CD14-positive monocyte (primary cell): ENCODE data around the gene KCNQ1. TPM values are rescaled to one million over a fixed set of nuclear protein-coding genes. Genes with fewer than 3 reads are reported as not detected.

Source experiments
- DNase-seq, 3 donors: peaks; one replicate each; pipeline ENCODE4 v3.0.0-alpha.2; 2011 to 2022
- H2AFZ ChIP-seq: 2 replicates; pipeline ENCODE4 v1.6.0; 2012; ENCODE audit warnings: mild to moderate bottlenecking, low read depth, low read length, inconsistent platforms; ENCODE audit not compliant: insufficient read depth, poor library complexity, severe bottlenecking
- H3K27ac ChIP-seq, 2 donors: 1 replicate in 1 of 2; 2 replicates in 1 of 2; pipeline ENCODE4 v1.5.1; 2012 to 2013; ENCODE audit warnings: low read length in 2 of 2, control low read depth in 1 of 2, inconsistent platforms in 1 of 2, low read depth in 1 of 2, mild to moderate bottlenecking in 1 of 2
- H3K27me3 ChIP-seq, 2 donors: one replicate each; pipeline versions ENCODE4 v1.6.0 to v1.6.1; 2011 to 2013; ENCODE audit warnings: low read length in 2 of 2; ENCODE audit not compliant: control insufficient read depth in 2 of 2, insufficient read depth in 2 of 2
- H3K36me3 ChIP-seq, 2 donors: replicated peaks in 1 of 2; 1 replicate in 1 of 2; 2 replicates in 1 of 2; pipeline versions ENCODE4 v1.5.1 to v1.6.1; 2012 to 2013; ENCODE audit warnings: low read length in 2 of 2, control low read depth in 1 of 2, inconsistent platforms in 1 of 2, mild to moderate bottlenecking in 1 of 2; ENCODE audit not compliant: insufficient read depth in 2 of 2, control insufficient read depth in 1 of 2
- H3K4me1 ChIP-seq, 2 donors: 1 replicate in 1 of 2; 2 replicates in 1 of 2; pipeline versions ENCODE4 v1.5.1 to v1.6.1; 2012 to 2013; ENCODE audit warnings: low read length in 2 of 2, control low read depth in 1 of 2, inconsistent platforms in 1 of 2, mild to moderate bottlenecking in 1 of 2, moderate library complexity in 1 of 2; ENCODE audit not compliant: insufficient read depth in 2 of 2, control insufficient read depth in 1 of 2
- H3K4me2 ChIP-seq: replicated peaks from 2 replicates; pipeline ENCODE3; 2012; ENCODE audit warnings: low read length, moderate library complexity, mild to moderate bottlenecking; ENCODE audit not compliant: poor library complexity, severe bottlenecking; ENCODE audit errors: extremely low read depth
- H3K4me3 ChIP-seq, 3 experiments: fragments of 200-600 bp in 1 of 3; sonication (generic) in 1 of 3; replicated peaks in 1 of 3; 1 replicate in 2 of 3; 2 replicates in 1 of 3; pipeline ENCODE4 v1.5.1; 2011 to 2013; ENCODE audit warnings: low read length in 3 of 3, mild to moderate bottlenecking in 3 of 3, control low read depth in 2 of 3, low read depth in 2 of 3, inconsistent platforms in 1 of 3, moderate library complexity in 1 of 3
- H3K79me2 ChIP-seq: 2 replicates; pipeline ENCODE4 v1.6.0; 2012; ENCODE audit warnings: mild to moderate bottlenecking, control low read depth, inconsistent platforms, low read length, moderate library complexity; ENCODE audit not compliant: insufficient read depth
- H3K9ac ChIP-seq: 2 replicates; pipeline ENCODE4 v1.6.0; 2017; ENCODE audit warnings: low read length, mild to moderate bottlenecking; ENCODE audit not compliant: insufficient read depth, poor library complexity, severe bottlenecking
- H3K9me3 ChIP-seq, 2 donors: replicated peaks in 1 of 2; 1 replicate in 1 of 2; 2 replicates in 1 of 2; pipeline versions ENCODE4 v1.5.1 to v1.6.1; 2012 to 2013; ENCODE audit warnings: low read length in 2 of 2, control low read depth in 1 of 2; ENCODE audit not compliant: control insufficient read depth in 1 of 2, insufficient read depth in 1 of 2
- H4K20me1 ChIP-seq: 2 replicates; pipeline ENCODE4 v1.6.0; 2012; ENCODE audit warnings: mild to moderate bottlenecking, low read length, control low read depth, moderate library complexity; ENCODE audit not compliant: insufficient read depth
- H3K27ac Mint-ChIP-seq, 7 donors: one replicate each; pipeline ENCODE4 v1.8.0; 2020; ENCODE audit warnings: mild to moderate bottlenecking in 7 of 7, mixed read lengths in 7 of 7, moderate library complexity in 6 of 7, inconsistent platforms in 2 of 7
- H3K27me3 Mint-ChIP-seq, 3 donors: one replicate each; pipeline ENCODE4 v1.8.0; 2021 to 2022; ENCODE audit warnings: low read depth in 3 of 3, mild to moderate bottlenecking in 3 of 3, mixed read lengths in 3 of 3, moderate library complexity in 3 of 3, inconsistent platforms in 1 of 3
- H3K36me3 Mint-ChIP-seq, 2 donors: one replicate each; pipeline ENCODE4 v1.8.0; 2020; ENCODE audit warnings: mixed read lengths in 2 of 2, inconsistent platforms in 1 of 2, mild to moderate bottlenecking in 1 of 2
- H3K4me1 Mint-ChIP-seq: one replicate; pipeline ENCODE4 v1.8.0; 2020; ENCODE audit warnings: mild to moderate bottlenecking, mixed read lengths
- H3K4me3 Mint-ChIP-seq, 2 donors: one replicate each; pipeline ENCODE4 v1.8.0; 2020; ENCODE audit warnings: mild to moderate bottlenecking in 2 of 2, mixed read lengths in 2 of 2, moderate library complexity in 1 of 2
- H3K9me3 Mint-ChIP-seq, 7 donors: one replicate each; pipeline ENCODE4 v1.8.0; 2020 to 2022; ENCODE audit warnings: mixed read lengths in 7 of 7, mild to moderate bottlenecking in 6 of 7, moderate library complexity in 6 of 7, inconsistent platforms in 2 of 7
- CTCF ChIP-seq: fragments of 200-600 bp; IDR thresholded peaks from one replicate; pipeline ENCODE4 v1.8.0; 2022; ENCODE audit warnings: antibody characterized with exemption, mild to moderate bottlenecking
- WGBS: methylation state at CpG from one replicate; pipeline ENCODE4 v1.1.5; 2013; ENCODE audit warnings: missing lambda C conversion rate; ENCODE audit not compliant: insufficient coverage; 5-methylcytosine and 5-hydroxymethylcytosine counted together
- intact Hi-C, 2 donors: fragments of 100-400 bp; cut with micrococcal nuclease; formaldehyde crosslinking; loops; one replicate each; pipeline versions ENCODE4 v1.15.0 to v1.15.1; 2023
- polyA plus RNA-seq, 3 donors: library from polyadenylated mRNA; depleted of rRNA in 1 of 3; unstranded in 2 of 3; stranded (reverse) in 1 of 3; fragments of 300-500 nt in 2 of 3; fragments of >200 nt in 1 of 3; fragmentation: Illumina TruSeq in 2 of 3; gene quantifications; 1 replicate in 2 of 3; 2 replicates in 1 of 3; pipeline ENCODE4 v1.2.3, GENCODE V29; 2012 to 2021

KCNQ1 gene
- polyA plus RNA-seq, 3 donors: 14.9 to 31.8 (median 21.6) TPM

GRCh38 chr11:2472428-2473186 is 27.8 kb downstream of the KCNQ1 start:
- Histone ChIP-seq H4K20me1 (peaks cover 91% of the 10 kb centered on the region), H3K4me3 (no peak overlapping the region), H3K79me2 (peaks cover 63% of the 10 kb centered on the region), H3K4me1 (peaks cover 20 to 29% of the 10 kb centered on the region in 2 donors), H3K27me3 (no peaks in the 10 kb centered on the region), H3K9ac (no peak overlapping the region), H3K9me3 (no peaks in the 10 kb centered on the region), H3K4me2 (no peak overlapping the region), H2AFZ (no peak overlapping the region), H3K27ac (no peak overlapping the region), H3K36me3 (peaks cover 6 to 8% of the 10 kb centered on the region in 2 donors)
- Mint-ChIP-seq H3K36me3 (peaks cover 42 to 51% of the 10 kb centered on the region in 2 donors), H3K27ac (no peak overlapping the region), H3K4me3 (no peak overlapping the region), H3K4me1 (peaks cover 49% of the 10 kb centered on the region), H3K9me3 (peaks cover under 1 to 9% (median 5%) of the 10 kb centered on the region in 7 donors), H3K27me3 (peaks cover 6 to 13% (median 8%) of the 10 kb centered on the region in 3 donors)
- DNase-seq: no peak
- intact Hi-C loops: no loop called here
- WGBS: 89% methylated on average over 6 of the region's 8 CpGs
- TF ChIP-seq CTCF: no peak

GRCh38 chr11:2473361-2474058 is 28.7 kb downstream of the KCNQ1 start:
- H3K27me3 ChIP-seq: no peaks in the 10 kb centered on the region
- H3K4me1 ChIP-seq: peaks cover 11 to 20% of the 10 kb centered on the region in 2 donors
- H4K20me1 ChIP-seq: peaks cover 88% of the 10 kb centered on the region
- H3K79me2 ChIP-seq: peaks cover 60% of the 10 kb centered on the region
- Mint-ChIP-seq H3K27me3 (peaks cover 6 to 11% (median 8%) of the 10 kb centered on the region in 3 donors), H3K36me3 (peaks cover 50 to 60% of the 10 kb centered on the region in 2 donors), H3K4me1 (peaks cover 40% of the 10 kb centered on the region), H3K4me3 (no peak overlapping the region), H3K9me3 (peaks cover 8 to 15% (median 13%) of the 10 kb centered on the region in 7 donors), H3K27ac (peak overlapping the region in 1 of 7 donors; percentile 3)
- no peak overlapping the region for H2AFZ ChIP-seq
- H3K4me2 ChIP-seq: no peak overlapping the region
- over 99% methylated on average over 20 of the region's 27 CpGs for WGBS
- no peak overlapping the region for H3K4me3 ChIP-seq
- H3K9ac ChIP-seq: no peak overlapping the region
- peaks cover 8 to 16% of the 10 kb centered on the region in 2 donors for H3K36me3 ChIP-seq
- H3K9me3 ChIP-seq: peaks cover 2 to 4% of the 10 kb centered on the region in 2 donors
- no peak overlapping the region for H3K27ac ChIP-seq
- intact Hi-C loops: no loop called here
- no peak for TF ChIP-seq CTCF
- no peak for DNase-seq
